ENCODE results near the gene TPX2. TPM values are rescaled to one million over a fixed set of nuclear protein-coding genes. Genes with fewer than 3 reads are reported as not detected.

Gene TPX2
- total RNA-seq, 1 experiment from 2014 or later, result 164 TPM

DNA sequence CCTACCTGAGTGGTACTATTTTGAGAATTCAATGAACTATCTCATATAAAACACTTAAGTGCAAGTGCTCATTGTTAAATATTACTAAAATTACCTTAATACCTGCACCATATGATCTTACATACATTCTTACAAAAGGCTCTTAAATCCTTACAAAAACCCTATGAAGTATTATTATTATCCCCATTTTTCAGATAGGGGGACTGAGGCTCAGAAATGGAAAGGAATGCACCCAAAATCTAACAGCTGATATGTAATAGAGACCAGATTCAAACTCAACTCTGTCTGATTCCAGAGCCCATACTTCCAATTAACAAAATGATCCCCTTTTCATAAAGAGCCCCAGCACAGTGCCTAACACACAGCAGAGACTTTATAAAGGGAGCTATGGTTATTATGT is 33.9 kb upstream of the TPX2 start:
- in situ Hi-C loops (cut with HindIII; ENCODE audit: low pct_unique_long_range_greater_than_20kb, low sequenced_read_pairs), result no loop called here

GRCh38 chr20:31705598-31706597 is 33.2 kb upstream of the TPX2 start:
- in situ Hi-C loops (cut with HindIII; ENCODE audit: low pct_unique_long_range_greater_than_20kb, low sequenced_read_pairs), result no loop called here
- DNase-seq (ENCODE audit: low read depth), result no peak

More for the DNA sequence above, 33.9 kb upstream of the TPX2 start:
- DNase-seq (ENCODE audit: low read depth), result no peak

DNA sequence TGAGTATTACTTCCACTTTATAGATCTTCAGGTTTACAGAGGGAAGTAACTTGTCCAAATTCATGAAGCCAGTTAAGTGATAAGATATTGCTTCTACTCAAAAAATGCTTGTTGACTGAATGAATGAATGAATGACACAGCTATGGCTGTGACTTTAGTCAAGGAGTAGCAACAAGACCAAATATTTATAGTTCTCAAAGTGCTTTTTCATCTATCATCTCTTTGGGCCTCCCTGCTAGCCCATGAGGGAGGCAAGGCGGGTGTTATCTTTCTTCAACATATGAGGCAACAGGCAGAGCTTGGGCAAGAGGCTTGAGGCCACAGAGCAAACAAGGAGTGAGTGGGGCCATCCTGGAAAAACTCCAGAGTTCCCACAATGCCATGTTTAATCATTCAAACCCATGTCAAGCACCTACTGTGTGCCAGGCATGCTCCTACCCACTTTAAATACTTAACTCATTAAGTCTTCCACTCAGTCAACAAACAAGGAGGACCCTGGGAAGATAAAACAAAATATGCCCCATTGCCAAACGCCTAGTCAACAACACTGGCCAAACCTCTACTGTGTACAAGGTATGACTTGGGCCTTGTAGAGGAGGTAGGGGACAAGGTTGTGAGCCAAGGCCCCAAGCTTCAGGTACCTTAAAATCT is 32.4 kb upstream of the TPX2 start:
- DNase-seq (ENCODE audit: low read depth), result no peak
- in situ Hi-C loops (cut with HindIII; ENCODE audit: low pct_unique_long_range_greater_than_20kb, low sequenced_read_pairs), result no loop called here

DNA sequence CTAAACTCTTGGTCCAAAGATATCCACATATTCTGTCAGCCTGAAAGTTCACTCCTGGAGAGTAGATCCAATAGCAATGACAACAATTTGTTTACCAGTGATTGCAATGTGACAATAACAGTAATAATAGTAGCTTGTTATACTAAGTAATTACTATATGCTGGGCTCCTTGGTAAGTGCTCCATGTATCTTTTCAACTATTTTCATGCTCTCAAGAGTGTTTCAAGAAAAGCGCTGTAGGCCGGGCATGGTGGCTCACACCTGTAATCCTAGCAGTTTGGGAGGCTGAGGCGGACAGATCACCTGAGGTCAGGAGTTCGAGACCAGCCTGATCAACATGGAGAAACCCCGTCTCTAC is 31.9 kb upstream of the TPX2 start:
- DNase-seq (ENCODE audit: low read depth), result no peak
- in situ Hi-C loops (cut with HindIII; ENCODE audit: low pct_unique_long_range_greater_than_20kb, low sequenced_read_pairs), result no loop called here

- in situ Hi-C loops (cut with HindIII; ENCODE audit: low pct_unique_long_range_greater_than_20kb, low sequenced_read_pairs), result no loop called here
- DNase-seq (ENCODE audit: low read depth), result no peak
These were observed 30.9 kb upstream of the TPX2 start for GRCh38 chr20:31707994-31708735.

GRCh38 chr20:31708736-31709534 is 30.2 kb upstream of the TPX2 start:
- no peak for DNase-seq (ENCODE audit: low read depth)
- in situ Hi-C loops (cut with HindIII; ENCODE audit: low pct_unique_long_range_greater_than_20kb, low sequenced_read_pairs), result no loop called here

GRCh38 chr20:31709939-31710338 is 29.2 kb upstream of the TPX2 start:
- in situ Hi-C loops (cut with HindIII; ENCODE audit: low pct_unique_long_range_greater_than_20kb, low sequenced_read_pairs), result no loop called here
- no peak for DNase-seq (ENCODE audit: low read depth)

DNA sequence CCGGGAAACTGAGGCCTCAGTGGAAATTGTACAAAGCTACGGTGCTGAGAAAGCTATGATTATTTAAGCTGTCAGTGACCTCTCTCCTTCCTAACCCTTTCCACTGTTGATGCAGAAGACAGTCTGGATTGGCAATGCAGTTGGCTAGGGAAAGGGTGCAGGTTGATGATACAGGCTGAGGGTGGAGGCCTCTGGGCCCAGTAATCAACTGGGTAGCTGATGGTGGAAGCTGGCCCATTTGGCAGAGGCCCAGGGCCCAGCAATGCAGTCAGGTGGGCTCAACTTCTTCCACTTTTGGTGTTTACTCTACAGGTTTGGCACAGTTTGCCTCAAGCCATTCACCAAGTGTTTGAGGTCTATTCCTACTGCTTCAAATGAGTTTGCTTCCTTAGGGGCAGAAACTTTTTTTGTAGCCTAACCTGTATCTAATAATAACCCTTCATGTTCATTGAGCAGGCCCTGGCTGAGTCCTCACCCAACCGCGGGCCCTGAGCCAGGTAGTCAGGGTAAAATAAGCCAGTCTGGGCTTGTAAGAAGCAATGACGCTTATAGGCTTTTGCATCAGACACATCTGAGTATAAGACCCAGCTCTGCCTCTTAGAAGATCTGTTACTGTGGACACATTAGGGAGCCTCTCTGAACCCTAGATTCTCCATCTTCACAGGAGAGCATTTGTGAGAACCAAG is 28.5 kb upstream of the TPX2 start:
- in situ Hi-C loops (cut with HindIII; ENCODE audit: low pct_unique_long_range_greater_than_20kb, low sequenced_read_pairs), result no loop called here
- no peak for DNase-seq (ENCODE audit: low read depth)

GRCh38 chr20:31711179-31712111 is 27.6 kb upstream of the TPX2 start:
- in situ Hi-C loops (cut with HindIII; ENCODE audit: low pct_unique_long_range_greater_than_20kb, low sequenced_read_pairs), result no loop called here
- DNase-seq (ENCODE audit: low read depth), result no peak

DNA sequence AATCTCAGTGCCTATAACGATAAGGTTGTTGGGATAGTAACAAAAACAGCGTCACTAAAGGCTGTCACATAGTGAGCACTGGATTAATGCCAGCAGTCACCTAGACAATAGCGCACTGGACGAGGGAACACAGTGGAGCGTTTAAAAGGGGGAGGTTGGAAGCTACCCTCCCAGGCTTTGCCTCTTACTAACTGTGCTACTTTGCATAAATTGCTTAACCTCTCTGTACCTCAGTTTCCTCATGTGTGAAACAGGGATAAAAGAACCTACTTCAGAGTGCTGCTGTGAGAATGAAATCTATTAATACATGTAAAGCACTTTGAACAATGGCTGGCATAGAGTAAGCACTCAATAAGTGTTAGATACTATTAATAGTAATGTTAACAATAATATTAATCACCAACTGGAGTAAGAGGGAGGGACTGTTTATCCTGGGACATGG is 27.0 kb upstream of the TPX2 start:
- peak; percentile 50 for DNase-seq (ENCODE audit: low read depth)
- in situ Hi-C loops (cut with HindIII; ENCODE audit: low pct_unique_long_range_greater_than_20kb, low sequenced_read_pairs), result no loop called here

DNA sequence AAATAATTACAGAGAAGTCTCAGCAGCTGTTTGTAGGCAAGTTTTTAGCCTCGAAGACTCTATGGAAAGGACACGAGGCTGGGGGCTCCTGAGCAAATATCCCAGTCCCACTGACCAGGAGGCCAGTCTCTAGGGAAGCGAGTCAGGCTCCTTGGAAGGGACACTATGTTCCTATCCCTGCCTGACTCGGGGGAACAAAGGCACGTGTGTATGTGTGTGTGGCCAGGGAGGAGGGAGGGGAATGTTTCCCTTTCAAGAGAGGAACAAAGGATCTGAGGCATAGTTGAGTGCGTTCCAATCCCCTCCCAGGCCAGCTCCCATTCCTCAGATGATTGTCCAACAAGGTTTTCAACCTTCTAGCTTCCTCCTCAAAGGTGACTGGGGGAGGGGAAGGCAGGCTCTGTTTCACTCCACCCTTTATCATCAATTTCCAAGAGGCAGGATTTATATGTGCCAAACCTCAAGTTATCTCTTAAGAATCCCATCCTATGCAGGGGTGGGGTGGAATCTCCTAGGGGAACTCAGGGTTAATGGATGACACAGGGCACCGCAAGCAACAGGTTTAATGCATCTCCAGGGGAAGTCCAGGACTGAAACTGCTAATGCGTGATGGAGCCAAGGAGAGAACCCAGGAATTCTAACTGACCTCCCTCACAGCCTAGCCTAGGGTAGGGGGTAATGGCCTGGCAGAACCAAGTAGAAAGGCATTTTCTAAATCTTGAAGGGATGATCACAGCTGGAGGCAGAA is 26.4 kb upstream of the TPX2 start:
- in situ Hi-C loops (cut with HindIII; ENCODE audit: low pct_unique_long_range_greater_than_20kb, low sequenced_read_pairs), result no loop called here
- peak; percentile 99 for DNase-seq (ENCODE audit: low read depth)

GRCh38 chr20:31713312-31714273 is 25.5 kb upstream of the TPX2 start:
- DNase-seq (ENCODE audit: low read depth), result no peak
- in situ Hi-C loops (cut with HindIII; ENCODE audit: low pct_unique_long_range_greater_than_20kb, low sequenced_read_pairs), result no loop called here

GRCh38 chr20:31715766-31716165 is 23.3 kb upstream of the TPX2 start:
- in situ Hi-C loops (cut with HindIII; ENCODE audit: low pct_unique_long_range_greater_than_20kb, low sequenced_read_pairs), result no loop called here
- DNase-seq (ENCODE audit: low read depth), result no peak

DNA sequence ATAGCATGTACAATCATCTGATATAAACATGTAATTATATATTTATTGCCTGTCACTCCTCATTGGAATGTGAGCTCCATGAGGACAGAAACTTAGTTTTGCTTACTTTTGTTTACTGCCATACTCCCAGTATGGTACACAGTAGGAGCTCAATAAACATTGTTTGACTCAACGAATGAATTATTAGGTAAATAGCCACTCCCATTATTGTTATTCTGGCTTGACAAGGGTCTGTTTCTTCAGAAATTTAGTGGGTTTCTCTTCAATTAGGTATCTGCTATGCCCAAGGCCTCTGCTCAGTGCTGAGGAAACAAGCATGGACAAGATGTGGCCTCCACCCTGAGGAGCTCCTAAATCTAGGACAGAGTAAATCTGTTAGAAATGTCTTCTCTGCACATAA is 22.7 kb upstream of the TPX2 start:
- in situ Hi-C loops (cut with HindIII; ENCODE audit: low pct_unique_long_range_greater_than_20kb, low sequenced_read_pairs), result no loop called here
- DNase-seq (ENCODE audit: low read depth), result no peak
